Measurements from ENCODE around the gene CDKAL1. TPM values are rescaled to one million over a fixed set of nuclear protein-coding genes. Genes with fewer than 3 reads are reported as not detected.

Gene CDKAL1
- total RNA-seq, 2 donors from 2014 or later = 23.5 to 26.4 TPM

DNA sequence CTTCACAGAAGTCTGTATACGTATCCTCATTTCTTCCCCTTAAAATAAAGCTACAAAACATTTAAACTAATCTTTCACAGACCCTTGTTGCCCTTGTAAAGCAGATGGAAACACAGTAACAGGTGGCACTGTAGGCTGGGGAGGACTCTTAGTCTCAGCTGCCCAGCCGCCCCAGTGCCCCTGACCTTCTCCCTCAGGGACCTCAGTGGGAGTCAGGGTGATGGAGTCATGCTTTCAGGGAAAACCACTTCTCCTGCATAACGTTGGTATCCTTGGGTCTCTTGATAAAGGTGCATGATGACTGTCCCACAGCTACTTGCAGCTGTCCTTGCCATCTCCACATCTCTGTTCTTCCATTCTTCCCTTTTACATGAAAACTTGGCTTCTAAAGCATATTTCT lies 198.6 kb downstream of the CDKAL1 start:
- no peak for DNase-seq
- H3K9ac ChIP-seq (ENCODE audit: extremely low read depth, low read length, poor library complexity, severe bottlenecking) = no peak overlapping the region
- no peak overlapping the region for H3K27ac ChIP-seq (ENCODE audit: low read depth, low read length)
- H3K4me3 ChIP-seq (ENCODE audit: low read length) = no peak overlapping the region
- H3K9me3 Mint-ChIP-seq = no peaks in the 10 kb centered on the region
- no peaks in the 10 kb centered on the region for H3K4me1 ChIP-seq (ENCODE audit: control insufficient read depth, insufficient read depth, low read length)
- H3K9me3 ChIP-seq (ENCODE audit: control insufficient read depth, low read length) = no peaks in the 10 kb centered on the region
- H3K27me3 ChIP-seq (ENCODE audit: control insufficient read depth, insufficient read depth, low read length, poor library complexity, severe bottlenecking) = no peaks in the 10 kb centered on the region
- no peaks in the 10 kb centered on the region for H3K36me3 ChIP-seq (ENCODE audit: control insufficient read depth, insufficient read depth, low read length)
- WGBS, 2 experiments (ENCODE audit: insufficient coverage in 1 of 2, insufficient read length in 1 of 2) = 70 to 71% methylated on average over 2 to 3 of the region's 3 CpGs
- no peaks in the 10 kb centered on the region for H3K27me3 Mint-ChIP-seq (ENCODE audit: insufficient read depth)
- peaks cover 7% of the 10 kb centered on the region for H3K4me1 Mint-ChIP-seq
- TF ChIP-seq, protein P1, sequence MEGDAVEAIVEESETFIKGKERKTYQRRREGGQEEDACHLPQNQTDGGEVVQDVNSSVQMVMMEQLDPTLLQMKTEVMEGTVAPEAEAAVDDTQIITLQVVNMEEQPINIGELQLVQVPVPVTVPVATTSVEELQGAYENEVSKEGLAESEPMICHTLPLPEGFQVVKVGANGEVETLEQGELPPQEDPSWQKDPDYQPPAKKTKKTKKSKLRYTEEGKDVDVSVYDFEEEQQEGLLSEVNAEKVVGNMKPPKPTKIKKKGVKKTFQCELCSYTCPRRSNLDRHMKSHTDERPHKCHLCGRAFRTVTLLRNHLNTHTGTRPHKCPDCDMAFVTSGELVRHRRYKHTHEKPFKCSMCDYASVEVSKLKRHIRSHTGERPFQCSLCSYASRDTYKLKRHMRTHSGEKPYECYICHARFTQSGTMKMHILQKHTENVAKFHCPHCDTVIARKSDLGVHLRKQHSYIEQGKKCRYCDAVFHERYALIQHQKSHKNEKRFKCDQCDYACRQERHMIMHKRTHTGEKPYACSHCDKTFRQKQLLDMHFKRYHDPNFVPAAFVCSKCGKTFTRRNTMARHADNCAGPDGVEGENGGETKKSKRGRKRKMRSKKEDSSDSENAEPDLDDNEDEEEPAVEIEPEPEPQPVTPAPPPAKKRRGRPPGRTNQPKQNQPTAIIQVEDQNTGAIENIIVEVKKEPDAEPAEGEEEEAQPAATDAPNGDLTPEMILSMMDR (conservative IDR thresholded peaks at IDR 0.05) = no peak
- H3K4me3 Mint-ChIP-seq = no peak overlapping the region
- no peaks in the 10 kb centered on the region for H3K36me3 Mint-ChIP-seq (ENCODE audit: low read depth)
- H3K27ac Mint-ChIP-seq = no peak overlapping the region

DNA sequence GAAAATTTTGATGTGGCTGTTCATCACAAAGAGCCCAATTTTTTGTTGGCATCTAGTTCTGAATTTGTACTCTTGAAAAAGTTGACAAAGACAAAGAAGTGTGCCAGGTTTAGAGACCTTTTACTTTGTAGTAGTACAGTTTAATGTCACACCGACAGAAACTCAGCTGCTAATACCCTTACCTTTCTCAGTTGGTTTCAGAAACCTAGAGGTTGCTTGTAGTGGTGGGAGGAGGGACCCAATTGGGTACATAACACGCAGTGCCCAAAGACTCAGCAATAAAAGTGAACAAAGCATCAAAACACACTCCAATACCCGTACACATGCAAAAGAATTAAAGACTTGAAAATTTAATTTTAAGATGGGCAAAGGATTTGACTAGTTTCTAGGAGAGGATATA lies 203.7 kb downstream of the CDKAL1 start:
- no peaks in the 10 kb centered on the region for H3K27me3 Mint-ChIP-seq (ENCODE audit: insufficient read depth)

DNA sequence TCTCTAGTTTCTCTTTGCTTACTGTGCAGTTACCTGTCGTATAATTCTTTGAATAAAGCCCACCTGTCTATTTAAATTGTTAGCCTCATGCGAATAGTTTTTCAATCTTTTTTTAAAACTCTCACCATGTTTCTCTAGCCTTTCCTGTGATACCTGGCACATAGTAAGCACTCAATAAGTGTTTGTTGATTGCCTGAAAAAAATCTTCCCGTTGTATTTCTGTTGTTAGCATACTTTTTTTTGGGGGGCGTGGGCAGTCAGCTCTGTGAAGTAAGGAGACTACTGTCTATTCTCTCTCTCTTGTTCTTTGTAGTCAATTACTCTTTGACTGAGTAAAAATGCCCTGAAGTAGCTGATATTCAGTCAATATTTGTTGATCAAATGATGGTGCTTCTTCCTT lies 205.8 kb downstream of the CDKAL1 start:
- no peak overlapping the region for H3K4me3 ChIP-seq (ENCODE audit: low read length)
- no peak overlapping the region for H3K9ac ChIP-seq (ENCODE audit: extremely low read depth, low read length, poor library complexity, severe bottlenecking)
- Mint-ChIP-seq H3K27me3 (ENCODE audit: insufficient read depth) (no peaks in the 10 kb centered on the region), H3K27ac (peak overlapping the region; percentile 11), H3K4me3 (no peak overlapping the region), H3K36me3 (ENCODE audit: low read depth) (peaks cover 17% of the 10 kb centered on the region), H3K9me3 (peaks cover 7% of the 10 kb centered on the region), H3K4me1 (peaks cover 10% of the 10 kb centered on the region)
- H3K36me3 ChIP-seq (ENCODE audit: control insufficient read depth, insufficient read depth, low read length) = no peaks in the 10 kb centered on the region
- TF ChIP-seq, protein P1 (conservative IDR thresholded peaks at IDR 0.05) = no peak
- peaks cover 8% of the 10 kb centered on the region for H3K9me3 ChIP-seq (ENCODE audit: control insufficient read depth, low read length)
- no peak overlapping the region for H3K27ac ChIP-seq (ENCODE audit: low read depth, low read length)
- H3K4me1 ChIP-seq (ENCODE audit: control insufficient read depth, insufficient read depth, low read length) = no peaks in the 10 kb centered on the region
- H3K27me3 ChIP-seq (ENCODE audit: control insufficient read depth, insufficient read depth, low read length, poor library complexity, severe bottlenecking) = no peaks in the 10 kb centered on the region
- no peak for DNase-seq
- 92 to 100% methylated on average over 2 to 4 of the region's 4 CpGs for WGBS, 2 experiments (ENCODE audit: insufficient coverage in 1 of 2, insufficient read length in 1 of 2)

More for the DNA sequence above, 203.7 kb downstream of the CDKAL1 start:
- Mint-ChIP-seq H3K4me1 (peaks cover 3% of the 10 kb centered on the region), H3K9me3 (peaks cover 7% of the 10 kb centered on the region), H3K27ac (no peak overlapping the region), H3K4me3 (no peak overlapping the region), H3K36me3 (ENCODE audit: low read depth) (peaks cover 17% of the 10 kb centered on the region)
- no peak for DNase-seq
- Histone ChIP-seq H3K4me1 (ENCODE audit: control insufficient read depth, insufficient read depth, low read length) (no peaks in the 10 kb centered on the region), H3K9me3 (ENCODE audit: control insufficient read depth, low read length) (peaks cover 8% of the 10 kb centered on the region), H3K4me3 (ENCODE audit: low read length) (no peak overlapping the region), H3K27ac (ENCODE audit: low read depth, low read length) (no peak overlapping the region), H3K27me3 (ENCODE audit: control insufficient read depth, insufficient read depth, low read length, poor library complexity, severe bottlenecking) (no peaks in the 10 kb centered on the region), H3K36me3 (ENCODE audit: control insufficient read depth, insufficient read depth, low read length) (no peaks in the 10 kb centered on the region), H3K9ac (ENCODE audit: extremely low read depth, low read length, poor library complexity, severe bottlenecking) (no peak overlapping the region)
- WGBS, 2 experiments (ENCODE audit: insufficient coverage in 1 of 2, insufficient read length in 1 of 2) = 98% methylated on average over 2 of the region's 3 CpGs; no CpG with 5 or more reads in 1 of the 2 experiments
- TF ChIP-seq, protein P1 (conservative IDR thresholded peaks at IDR 0.05) = no peak

All from endodermal cell (in vitro differentiated cells).